ENCODE results near the gene ZBTB17. TPM values are rescaled to one million over a fixed set of nuclear protein-coding genes. Genes with fewer than 3 reads are reported as not detected.

The ZBTB17 gene
- total RNA-seq, 1 donor from 2014 or later: 23.9 TPM

- Mint-ChIP-seq H3K4me3 (ENCODE audit: unreplicated experiment) (no peak overlapping the region), H3K36me3 (ENCODE audit: low read depth) (peaks cover 8% of the 10 kb centered on the region), H3K4me1 (ENCODE audit: low read depth) (peaks cover 71% of the 10 kb centered on the region), H3K27ac (ENCODE audit: unreplicated experiment) (peak overlapping the region; percentile 98), H3K27me3 (ENCODE audit: low read depth) (no peaks in the 10 kb centered on the region), H3K9me3 (ENCODE audit: low read depth) (no peaks in the 10 kb centered on the region)
- no peak for TF ChIP-seq CTCF (IDR thresholded peaks at IDR 0.05)
- no peak for DNase-seq (ENCODE audit: low spot score)
Measured at GRCh38 chr1:15950763-15951295, 25.1 kb downstream of the ZBTB17 start.

GRCh38 chr1:15950302-15950701 is 25.6 kb downstream of the ZBTB17 start:
- Mint-ChIP-seq H3K36me3 (ENCODE audit: low read depth) (peaks cover 8% of the 10 kb centered on the region), H3K4me1 (ENCODE audit: low read depth) (peaks cover 66% of the 10 kb centered on the region), H3K4me3 (ENCODE audit: unreplicated experiment) (peak overlapping the region; percentile 6), H3K9me3 (ENCODE audit: low read depth) (no peaks in the 10 kb centered on the region), H3K27ac (ENCODE audit: unreplicated experiment) (peak overlapping the region; percentile 98), H3K27me3 (ENCODE audit: low read depth) (no peaks in the 10 kb centered on the region)
- no peak for TF ChIP-seq CTCF (IDR thresholded peaks at IDR 0.05)
- no peak for DNase-seq (ENCODE audit: low spot score)

GRCh38 chr1:15949453-15950245 is 26.3 kb downstream of the ZBTB17 start:
- peak overlapping the region; percentile 98 for H3K27ac Mint-ChIP-seq (ENCODE audit: unreplicated experiment)
- H3K27me3 Mint-ChIP-seq (ENCODE audit: low read depth): no peaks in the 10 kb centered on the region
- no peak for TF ChIP-seq CTCF (IDR thresholded peaks at IDR 0.05)
- H3K4me1 Mint-ChIP-seq (ENCODE audit: low read depth): peaks cover 63% of the 10 kb centered on the region
- H3K36me3 Mint-ChIP-seq (ENCODE audit: low read depth): peaks cover 8% of the 10 kb centered on the region
- DNase-seq (ENCODE audit: low spot score): no peak
- no peaks in the 10 kb centered on the region for H3K9me3 Mint-ChIP-seq (ENCODE audit: low read depth)
- H3K4me3 Mint-ChIP-seq (ENCODE audit: unreplicated experiment): peak overlapping the region; percentile 46

GRCh38 chr1:15948595-15949452 is 27.1 kb downstream of the ZBTB17 start:
- no peak for DNase-seq (ENCODE audit: low spot score)
- Mint-ChIP-seq H3K4me3 (ENCODE audit: unreplicated experiment) (peak overlapping the region; percentile 46), H3K4me1 (ENCODE audit: low read depth) (peaks cover 61% of the 10 kb centered on the region), H3K36me3 (ENCODE audit: low read depth) (peaks cover 8% of the 10 kb centered on the region), H3K27ac (ENCODE audit: unreplicated experiment) (peak overlapping the region; percentile 98), H3K27me3 (ENCODE audit: low read depth) (no peaks in the 10 kb centered on the region), H3K9me3 (ENCODE audit: low read depth) (no peaks in the 10 kb centered on the region)
- TF ChIP-seq CTCF (IDR thresholded peaks at IDR 0.05): no peak

GRCh38 chr1:15948091-15948591 is 27.8 kb downstream of the ZBTB17 start:
- DNase-seq (ENCODE audit: low spot score): no peak
- Mint-ChIP-seq H3K36me3 (ENCODE audit: low read depth) (peaks cover 8% of the 10 kb centered on the region), H3K9me3 (ENCODE audit: low read depth) (no peaks in the 10 kb centered on the region), H3K27ac (ENCODE audit: unreplicated experiment) (peak overlapping the region; percentile 98), H3K4me1 (ENCODE audit: low read depth) (peaks cover 55% of the 10 kb centered on the region), H3K27me3 (ENCODE audit: low read depth) (no peaks in the 10 kb centered on the region), H3K4me3 (ENCODE audit: unreplicated experiment) (no peak overlapping the region)
- TF ChIP-seq CTCF (IDR thresholded peaks at IDR 0.05): no peak

Measured in chondrocyte (in vitro differentiated cells).